ENCODE data around the gene MYT1.

The MYT1 gene

DNA sequence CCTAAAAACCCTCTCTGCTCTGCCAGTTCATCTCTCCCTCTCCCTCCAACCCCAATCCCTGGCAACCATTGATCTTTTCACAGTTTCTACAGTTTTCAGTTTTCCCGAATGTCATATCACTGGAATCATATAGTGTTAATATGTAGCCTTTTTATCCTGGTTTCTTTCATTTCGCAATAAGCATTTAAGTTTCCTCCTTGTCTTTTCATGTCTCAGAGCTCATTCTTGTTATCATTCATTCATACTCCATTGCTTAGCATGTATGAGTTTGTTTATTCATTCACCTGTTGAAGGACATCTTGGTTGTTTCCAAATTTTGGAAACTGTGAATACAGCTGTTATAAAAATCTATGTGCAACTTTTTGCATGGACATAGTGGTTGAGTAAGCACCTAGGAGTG lies 85.8 kb downstream of the MYT1 start:
- no peak for TF ChIP-seq CTCF (IDR thresholded peaks at IDR 0.05; ENCODE audit: insufficient read depth, low read length, missing control alignments)
- ChIA-PET CTCF (interaction anchor here (1.2 kb wide), 1 partner anchor 18 kb away, joined by 3 read pairs; no protein-coding TSS in a partner anchor), POLR2A (no interaction called here)
- DNase-seq (ENCODE audit: low read depth, low spot score), result no peak
- H3K4me3 ChIP-seq (ENCODE audit: low read depth, low read length), result no peak overlapping the region

- DNase-seq (ENCODE audit: low read depth, low spot score), result no peak
- CTCF ChIA-PET, result no interaction called here
- POLR2A ChIA-PET, result no interaction called here
- no peak for TF ChIP-seq CTCF (IDR thresholded peaks at IDR 0.05; ENCODE audit: insufficient read depth, low read length, missing control alignments)
- H3K4me3 ChIP-seq (ENCODE audit: low read depth, low read length), result no peak overlapping the region
Observed at GRCh38 chr20:64253000-64253383, 88.7 kb downstream of the MYT1 start.

GRCh38 chr20:64253443-64253842 lies 89.2 kb downstream of the MYT1 start:
- ChIA-PET CTCF (no interaction called here), POLR2A (no interaction called here)
- no peak for TF ChIP-seq CTCF (IDR thresholded peaks at IDR 0.05; ENCODE audit: insufficient read depth, low read length, missing control alignments)
- DNase-seq (ENCODE audit: low read depth, low spot score), result no peak
- no peak overlapping the region for H3K4me3 ChIP-seq (ENCODE audit: low read depth, low read length)

DNA sequence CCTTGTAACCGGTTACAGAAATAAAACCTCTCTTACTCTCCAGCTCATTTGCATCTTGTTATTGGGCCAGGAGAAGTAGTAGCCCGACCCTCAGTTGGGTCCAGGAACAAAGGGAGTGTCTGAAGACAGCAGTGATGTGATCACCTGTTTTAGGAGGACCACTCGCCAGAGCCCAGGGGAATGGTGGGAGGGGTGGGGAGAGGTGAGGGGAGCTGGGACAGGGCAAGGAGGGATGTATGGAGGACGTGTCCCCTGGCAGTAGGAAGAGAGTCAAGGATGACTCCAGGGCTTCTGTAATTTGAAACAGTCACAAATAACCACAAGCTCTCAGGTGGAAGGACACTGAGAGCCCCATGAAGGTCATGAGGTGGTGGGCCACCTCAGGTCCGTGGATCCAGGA lies 89.9 kb downstream of the MYT1 start:
- CTCF ChIA-PET, result no interaction called here
- no peak for DNase-seq (ENCODE audit: low read depth, low spot score)
- no peak overlapping the region for H3K4me3 ChIP-seq (ENCODE audit: low read depth, low read length)
- no peak for TF ChIP-seq CTCF (IDR thresholded peaks at IDR 0.05; ENCODE audit: insufficient read depth, low read length, missing control alignments)
- POLR2A ChIA-PET, result no interaction called here

DNA sequence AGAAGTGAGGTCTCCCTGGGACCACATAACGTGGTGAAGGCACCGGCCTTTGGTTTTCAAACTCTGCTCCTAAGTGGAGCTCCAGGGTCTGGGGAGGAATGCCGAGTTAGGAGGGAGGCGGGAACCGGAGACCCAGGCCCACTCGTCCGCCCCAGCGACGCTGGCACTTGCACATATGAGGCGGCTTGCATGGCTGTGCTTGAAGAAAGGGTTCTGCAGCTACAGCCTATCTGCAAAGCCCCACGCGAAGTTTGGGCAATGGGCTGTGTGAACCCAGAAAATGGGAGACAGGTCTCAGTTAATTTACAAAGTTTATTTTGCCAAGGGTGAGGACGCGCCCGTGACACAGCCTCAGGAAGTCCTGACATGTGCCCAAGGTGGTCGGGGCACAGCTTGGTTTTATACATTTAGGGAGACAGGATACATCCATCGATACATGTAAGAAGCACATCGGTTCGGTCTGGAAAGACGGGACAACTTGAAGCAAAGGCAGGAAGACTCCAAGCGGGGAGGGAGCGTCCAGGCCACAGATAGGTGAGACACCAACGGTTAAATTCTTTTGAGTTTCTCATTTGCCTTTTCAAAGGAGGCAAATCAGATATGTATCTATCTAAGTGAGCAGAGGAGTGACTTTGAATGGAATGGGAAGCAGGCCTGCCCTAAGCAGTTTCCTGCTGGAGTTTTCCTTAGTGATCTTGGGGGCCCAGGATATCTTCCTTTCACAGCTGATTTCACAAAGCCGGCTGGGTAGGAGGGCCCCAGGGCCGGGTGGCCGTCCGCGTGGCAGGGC lies 90.5 kb downstream of the MYT1 start:
- CTCF ChIA-PET, result interaction anchor here (1.0 kb wide), 1 partner anchor 133 kb away, joined by 3 read pairs; no protein-coding TSS in a partner anchor
- POLR2A ChIA-PET, result interaction anchor here (1.0 to 2.1 kb wide), 2 partner anchors 20 to 30 kb away, joined by 5 to 8 read pairs; no protein-coding TSS in a partner anchor
- TF ChIP-seq CTCF (IDR thresholded peaks at IDR 0.05; ENCODE audit: insufficient read depth, low read length, missing control alignments), result no peak
- DNase-seq (ENCODE audit: low read depth, low spot score), result no peak
- peak overlapping the region; percentile 74 for H3K4me3 ChIP-seq (ENCODE audit: low read depth, low read length)

DNA sequence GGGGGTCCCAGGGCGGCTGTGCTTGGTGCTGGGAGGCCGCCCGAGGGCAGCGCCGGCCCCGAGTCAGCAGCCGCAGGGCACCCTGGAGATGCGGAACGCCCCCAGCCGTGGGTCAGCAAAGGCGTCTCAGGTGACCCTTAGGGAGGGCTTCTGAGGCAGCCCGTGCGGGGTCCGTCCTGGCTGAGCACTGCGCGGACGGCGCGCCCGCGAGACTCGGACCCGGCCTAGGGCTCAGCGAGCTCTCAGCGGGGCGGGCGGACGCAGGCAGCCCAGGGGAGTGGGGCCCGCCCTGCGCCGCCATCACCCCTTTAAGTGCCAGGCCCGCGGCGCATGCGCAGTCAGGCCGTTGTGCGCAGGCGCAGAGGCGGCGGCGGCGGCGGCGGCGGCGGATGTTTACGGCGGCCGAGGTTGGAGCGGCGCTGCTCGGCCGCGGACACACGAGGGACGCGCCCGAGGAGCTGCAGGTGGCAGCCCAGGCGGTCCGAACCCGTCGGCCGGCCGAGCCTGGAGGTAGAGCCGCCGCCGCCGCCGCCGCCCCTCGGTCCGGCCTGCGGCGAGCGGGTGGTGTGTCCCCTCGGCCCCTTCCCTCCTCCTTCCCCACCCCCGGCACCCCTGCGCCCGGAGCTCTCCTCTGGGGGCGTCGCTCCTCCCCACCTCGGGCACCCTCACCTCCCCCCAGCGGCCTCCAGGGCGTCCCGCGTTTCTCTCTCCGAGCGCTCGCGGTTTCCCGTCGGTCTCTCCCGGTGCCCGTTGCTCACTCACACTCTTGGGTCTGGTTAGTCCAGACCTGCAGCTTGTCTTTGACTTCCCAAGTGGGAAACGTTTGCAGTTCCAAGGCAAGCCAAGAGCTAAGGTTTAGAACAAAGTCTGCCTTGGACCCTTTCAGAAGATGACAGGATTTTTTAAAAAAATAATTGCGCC lies 91.4 kb downstream of the MYT1 start, which contains the start of gene PCMTD2:
TSS of gene PCMTD2 (plus strand) at position 388 of the 921 bp plus-strand sequence. CDS start 4,218 bp downstream, outside the sequence.
- CTCF ChIA-PET, result interaction anchor here (0.8 to 1.0 kb wide), 2 partner anchors 32 to 134 kb away, joined by 3 read pairs; no protein-coding TSS in a partner anchor
- POLR2A ChIA-PET, result interaction anchor here (0.6 to 2.1 kb wide), 3 partner anchors 9 to 31 kb away, joined by 3 to 8 read pairs (median 5); no protein-coding TSS in a partner anchor
- TF ChIP-seq CTCF (IDR thresholded peaks at IDR 0.05; ENCODE audit: insufficient read depth, low read length, missing control alignments), result no peak

More for the DNA sequence above, 91.4 kb downstream of the MYT1 start, which contains the start of gene PCMTD2:
- DNase-seq (ENCODE audit: low read depth, low spot score), result no peak
- H3K4me3 ChIP-seq (ENCODE audit: low read depth, low read length), result peak within 1 kb of the TSS; percentile 74

All from AG04449 (cell line).